HG03460 (cell line): ENCODE results near the gene S100A12.

Experiments used
- ATAC-seq: cut with Tn5 transposase; IDR thresholded peaks from one replicate; pipeline ENCODE4 v1.9.1; 2021; ENCODE audit not compliant: unreplicated experiment

S100A12 gene

GRCh38 chr1:153397051-153397923, 21.9 kb upstream of the S100A12 start:
- ATAC-seq = no peak

- no peak for ATAC-seq
Observed at GRCh38 chr1:153396461-153396860, 21.0 kb upstream of the S100A12 start.

GRCh38 chr1:153395776-153396175, 20.4 kb upstream of the S100A12 start:
- ATAC-seq = no peak

- ATAC-seq = no peak
Observed at GRCh38 chr1:153395136-153395685, 19.8 kb upstream of the S100A12 start.

- ATAC-seq = no peak
Observed at GRCh38 chr1:153394391-153394790, 19.0 kb upstream of the S100A12 start.

- ATAC-seq = no peak
Observed at GRCh38 chr1:153393926-153394325, 18.5 kb upstream of the S100A12 start.

- no peak for ATAC-seq
Observed at GRCh38 chr1:153392822-153393221, 17.4 kb upstream of the S100A12 start.

GRCh38 chr1:153392258-153392657, 16.8 kb upstream of the S100A12 start:
- ATAC-seq = no peak

- no peak for ATAC-seq
Observed at GRCh38 chr1:153390938-153391710, 15.7 kb upstream of the S100A12 start, which contains the start of gene S100A8. S100A8 (minus strand) TSS chr1:153391073; CDS start chr1:153390535, 538 bp downstream.

GRCh38 chr1:153389973-153390879, 14.8 kb upstream of the S100A12 start:
- ATAC-seq = no peak

- no peak for ATAC-seq
Observed at GRCh38 chr1:153389401-153389800, 14.0 kb upstream of the S100A12 start.

- ATAC-seq = no peak
Observed at GRCh38 chr1:153387785-153388184, 12.4 kb upstream of the S100A12 start.

- ATAC-seq = no peak
Observed at GRCh38 chr1:153387001-153387400, 11.6 kb upstream of the S100A12 start.

- ATAC-seq = no peak
Observed at GRCh38 chr1:153386500-153386901, 11.1 kb upstream of the S100A12 start.

- ATAC-seq = no peak
Observed at GRCh38 chr1:153384958-153385580, 9.6 kb upstream of the S100A12 start.

GRCh38 chr1:153380711-153381110, 5.3 kb upstream of the S100A12 start:
- no peak for ATAC-seq

- ATAC-seq = no peak
Observed at GRCh38 chr1:153379591-153379990, 4.2 kb upstream of the S100A12 start.

GRCh38 chr1:153374071-153374470, 1.4 kb downstream of the S100A12 start:
- no peak for ATAC-seq

GRCh38 chr1:153372571-153372970, 2.9 kb downstream of the S100A12 start:
- ATAC-seq = no peak

GRCh38 chr1:153371231-153371630, 4.2 kb downstream of the S100A12 start:
- ATAC-seq = no peak
